Eye (tissue), 1 donor: Measurements from ENCODE around the gene SLC7A5.
"Not testable (repeated sequence)": the region's sequence is repeated elsewhere in the genome, so short reads cannot be mapped to it uniquely, and the experiment has no call there.

ENCODE experiments used
- DNase-seq: peaks from one replicate; pipeline ENCODE4 v3.0.0-alpha.2; 2015

The SLC7A5 gene

GRCh38 chr16:87860553-87861299 is 8.6 kb downstream of the SLC7A5 start:
- peak; percentile 79 for DNase-seq

GRCh38 chr16:87858151-87858993 is 10.9 kb downstream of the SLC7A5 start:
- DNase-seq: not testable (repeated sequence)

- DNase-seq: no peak
Observed at GRCh38 chr16:87856791-87857228, 12.5 kb downstream of the SLC7A5 start.

GRCh38 chr16:87855852-87856715 is 13.2 kb downstream of the SLC7A5 start:
- no peak for DNase-seq

- DNase-seq: no peak
Observed at GRCh38 chr16:87854907-87855683, 14.2 kb downstream of the SLC7A5 start.

GRCh38 chr16:87854053-87854906 is 15.0 kb downstream of the SLC7A5 start:
- DNase-seq: no peak

GRCh38 chr16:87853411-87854052 is 15.8 kb downstream of the SLC7A5 start:
- peak; percentile 93 for DNase-seq

GRCh38 chr16:87851601-87852000 is 17.7 kb downstream of the SLC7A5 start:
- DNase-seq: no peak

- DNase-seq: no peak
Observed at GRCh38 chr16:87851141-87851587, 18.1 kb downstream of the SLC7A5 start.

GRCh38 chr16:87850009-87851006 is 19.0 kb downstream of the SLC7A5 start:
- peak; percentile 89 for DNase-seq

- no peak for DNase-seq
Observed at GRCh38 chr16:87849419-87850008, 19.8 kb downstream of the SLC7A5 start.

GRCh38 chr16:87848676-87849345 is 20.5 kb downstream of the SLC7A5 start:
- DNase-seq: no peak

GRCh38 chr16:87847785-87848675 is 21.3 kb downstream of the SLC7A5 start:
- DNase-seq: peak; percentile 74

GRCh38 chr16:87847467-87847784 is 21.9 kb downstream of the SLC7A5 start:
- no peak for DNase-seq

GRCh38 chr16:87846705-87847466 is 22.4 kb downstream of the SLC7A5 start:
- no peak for DNase-seq

GRCh38 chr16:87845807-87846619 is 23.3 kb downstream of the SLC7A5 start:
- no peak for DNase-seq
